H7 (cell line): ENCODE measurements around the gene ABHD15. TPM values are rescaled to one million over a fixed set of nuclear protein-coding genes. Genes with fewer than 3 reads are reported as not detected.
"Not testable (repeated sequence)": the region's sequence is repeated elsewhere in the genome, so short reads cannot be mapped to it uniquely, and the experiment has no call there.

Experiments used
- DNase-seq: peaks from one replicate; pipeline ENCODE4 v3.0.0; 2012
- H3K27me3 ChIP-seq: 2 replicates; pipeline ENCODE4 v1.6.0; 2011; ENCODE audit warnings: mild to moderate bottlenecking, low read length; ENCODE audit not compliant: control insufficient read depth, insufficient read depth
- H3K36me3 ChIP-seq: replicated peaks from 2 replicates; pipeline ENCODE4 v1.5.1; 2011; ENCODE audit warnings: low read length; ENCODE audit not compliant: control insufficient read depth, insufficient read depth
- H3K4me3 ChIP-seq: 2 replicates; pipeline ENCODE4 v1.5.1; 2011; ENCODE audit warnings: low read depth, mild to moderate bottlenecking, control low read depth, low read length, moderate library complexity; ENCODE audit not compliant: insufficient read depth
- total RNA-seq: library from RNA; depleted of rRNA; stranded (reverse); fragments of >200 nt; shearing (Covaris generic); gene quantifications from 2 replicates; pipeline ENCODE4 v1.2.3, GENCODE V29; 2014

Gene ABHD15
- total RNA-seq, 1 experiment from 2014 or later: 1.7 TPM

GRCh38 chr17:29571486-29571882 lies 4.6 kb upstream of the ABHD15 start:
- Histone ChIP-seq H3K27me3 (peaks cover 21% of the 10 kb centered on the region), H3K36me3 (peaks cover 2% of the 10 kb centered on the region), H3K4me3 (no peak overlapping the region)
- peak; percentile 32 for DNase-seq

GRCh38 chr17:29570521-29570920 lies 3.7 kb upstream of the ABHD15 start:
- DNase-seq: no peak
- Histone ChIP-seq H3K27me3 (peaks cover 31% of the 10 kb centered on the region), H3K36me3 (peaks cover 1% of the 10 kb centered on the region), H3K4me3 (no peak overlapping the region)

GRCh38 chr17:29569245-29569950 lies 2.6 kb upstream of the ABHD15 start:
- Histone ChIP-seq H3K36me3 (no peaks in the 10 kb centered on the region; the same call in none of the 2 replicates), H3K4me3 (peak overlapping the region; percentile 78), H3K27me3 (peaks cover 36% of the 10 kb centered on the region)
- DNase-seq: no peak

- no peaks in the 10 kb centered on the region; the same call in 1 of the 2 replicates for H3K36me3 ChIP-seq
- peak within 1 kb of the TSS; percentile 78 for H3K4me3 ChIP-seq
- peak; percentile 98 for DNase-seq
- peaks cover 36% of the 10 kb centered on the region for H3K27me3 ChIP-seq
Measured at GRCh38 chr17:29568331-29569244, 1.8 kb upstream of the ABHD15 start, which contains the start of gene TP53I13. TP53I13 (plus strand) TSS chr17:29568701; CDS start chr17:29568759, 58 bp downstream.

GRCh38 chr17:29567554-29568330 lies 905 bp upstream of the ABHD15 start:
- H3K27me3 ChIP-seq: peaks cover 36% of the 10 kb centered on the region
- peak; percentile 90 for DNase-seq

GRCh38 chr17:29567304-29567553 lies 392 bp upstream of the ABHD15 start:
- peak; percentile 84 for DNase-seq
- H3K27me3 ChIP-seq: peaks cover 33% of the 10 kb centered on the region

More at GRCh38 chr17:29567554-29568330, 905 bp upstream of the ABHD15 start:
- Histone ChIP-seq H3K36me3 (no peaks in the 10 kb centered on the region; the same call in 1 of the 2 replicates), H3K4me3 (peak overlapping the region; percentile 67)

GRCh38 chr17:29565643-29566472 lies 979 bp downstream of the ABHD15 start:
- H3K4me3 ChIP-seq: peak overlapping the region; percentile 67
- peak; percentile 90 for DNase-seq
- no peaks in the 10 kb centered on the region; the same call in 1 of the 2 replicates for H3K36me3 ChIP-seq
- H3K27me3 ChIP-seq: peaks cover 32% of the 10 kb centered on the region

More at GRCh38 chr17:29567304-29567553, 392 bp upstream of the ABHD15 start:
- H3K36me3 ChIP-seq: no peaks in the 10 kb centered on the region; the same call in 1 of the 2 replicates
- peak overlapping the region; percentile 67 for H3K4me3 ChIP-seq

GRCh38 chr17:29563816-29564215 lies 3.0 kb downstream of the ABHD15 start:
- H3K27me3 ChIP-seq: peaks cover 26% of the 10 kb centered on the region
- DNase-seq: no peak
- H3K36me3 ChIP-seq: no peaks in the 10 kb centered on the region
- no peak overlapping the region for H3K4me3 ChIP-seq

GRCh38 chr17:29562615-29563014 lies 4.2 kb downstream of the ABHD15 start:
- DNase-seq: no peak

GRCh38 chr17:29561554-29562517 lies 5.0 kb downstream of the ABHD15 start:
- no peak for DNase-seq
- no peak overlapping the region for H3K4me3 ChIP-seq

More at GRCh38 chr17:29562615-29563014, 4.2 kb downstream of the ABHD15 start:
- Histone ChIP-seq H3K27me3 (peaks cover 24% of the 10 kb centered on the region), H3K4me3 (no peak overlapping the region), H3K36me3 (no peaks in the 10 kb centered on the region)

GRCh38 chr17:29560316-29560715 lies 6.5 kb downstream of the ABHD15 start:
- no peak overlapping the region for H3K4me3 ChIP-seq
- peaks cover 3% of the 10 kb centered on the region for H3K27me3 ChIP-seq
- no peak for DNase-seq
- no peaks in the 10 kb centered on the region for H3K36me3 ChIP-seq

More at GRCh38 chr17:29561554-29562517, 5.0 kb downstream of the ABHD15 start:
- Histone ChIP-seq H3K27me3 (peaks cover 18% of the 10 kb centered on the region), H3K36me3 (no peaks in the 10 kb centered on the region)

- no peak for DNase-seq
- Histone ChIP-seq H3K4me3 (no peak overlapping the region), H3K27me3 (peaks cover under 1% of the 10 kb centered on the region), H3K36me3 (no peaks in the 10 kb centered on the region)
Measured at GRCh38 chr17:29559640-29560039, 7.2 kb downstream of the ABHD15 start.

GRCh38 chr17:29558139-29558538 lies 8.7 kb downstream of the ABHD15 start:
- not testable (repeated sequence) for H3K27me3 ChIP-seq, H3K4me3 ChIP-seq, DNase-seq, H3K36me3 ChIP-seq
